GM12873 (cell line): ENCODE results near the gene ERC1.

Experiments
- TF ChIP-seq, protein P1 (sequence below): IDR thresholded peaks from 2 replicates; pipeline ENCODE4 v1.5.1; 2012; ENCODE audit warnings: low read depth, mild to moderate bottlenecking, moderate library complexity, low read length, control low read depth; ENCODE audit not compliant: insufficient read depth; ENCODE audit errors: missing control alignments

ERC1 gene

DNA sequence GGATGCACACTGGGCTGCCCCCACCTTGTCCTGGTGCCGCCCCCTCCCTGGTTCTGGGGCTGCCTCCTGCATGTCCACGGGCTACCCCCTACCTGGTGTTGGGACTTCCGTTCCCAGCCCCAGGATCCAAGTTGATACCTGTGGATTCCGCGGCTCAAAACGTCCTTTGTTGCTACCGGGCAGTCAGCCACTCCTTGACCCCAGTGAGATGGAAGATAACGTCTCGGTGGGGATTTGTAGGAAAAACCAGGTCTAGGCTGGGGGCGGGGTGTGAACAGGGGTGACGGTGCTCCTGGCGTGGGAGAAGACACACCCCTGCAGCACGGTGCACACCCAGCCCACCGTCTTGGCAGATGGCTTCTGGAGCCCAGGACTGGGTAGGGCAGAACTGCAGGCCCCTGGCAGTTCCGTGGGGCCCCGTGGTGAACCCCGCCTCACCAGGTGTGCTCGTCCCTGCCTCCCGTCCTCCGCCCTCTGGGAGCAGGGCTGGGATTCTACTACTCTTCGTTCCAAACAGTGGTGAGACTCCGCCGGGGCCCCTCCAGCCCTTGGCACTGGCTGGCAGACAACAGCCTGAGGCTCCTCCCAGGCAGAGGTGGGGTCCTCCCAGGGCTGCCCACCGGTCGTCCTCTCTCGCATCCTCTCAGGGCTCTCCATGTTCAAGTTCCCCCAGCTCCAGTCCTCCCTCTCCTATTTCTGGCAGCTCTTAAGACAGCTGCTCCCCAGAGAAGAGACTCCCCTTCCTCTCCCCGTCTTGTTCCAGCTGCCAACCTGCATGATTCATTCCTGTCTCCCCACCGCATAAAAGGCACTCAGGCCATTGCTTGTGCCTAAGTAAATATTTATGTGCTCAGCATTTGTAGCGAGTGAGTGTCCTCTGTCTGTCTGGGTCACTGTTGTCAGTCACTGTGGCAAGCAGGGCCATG lies 527.8 kb downstream of the ERC1 start:
- TF ChIP-seq, protein P1, sequence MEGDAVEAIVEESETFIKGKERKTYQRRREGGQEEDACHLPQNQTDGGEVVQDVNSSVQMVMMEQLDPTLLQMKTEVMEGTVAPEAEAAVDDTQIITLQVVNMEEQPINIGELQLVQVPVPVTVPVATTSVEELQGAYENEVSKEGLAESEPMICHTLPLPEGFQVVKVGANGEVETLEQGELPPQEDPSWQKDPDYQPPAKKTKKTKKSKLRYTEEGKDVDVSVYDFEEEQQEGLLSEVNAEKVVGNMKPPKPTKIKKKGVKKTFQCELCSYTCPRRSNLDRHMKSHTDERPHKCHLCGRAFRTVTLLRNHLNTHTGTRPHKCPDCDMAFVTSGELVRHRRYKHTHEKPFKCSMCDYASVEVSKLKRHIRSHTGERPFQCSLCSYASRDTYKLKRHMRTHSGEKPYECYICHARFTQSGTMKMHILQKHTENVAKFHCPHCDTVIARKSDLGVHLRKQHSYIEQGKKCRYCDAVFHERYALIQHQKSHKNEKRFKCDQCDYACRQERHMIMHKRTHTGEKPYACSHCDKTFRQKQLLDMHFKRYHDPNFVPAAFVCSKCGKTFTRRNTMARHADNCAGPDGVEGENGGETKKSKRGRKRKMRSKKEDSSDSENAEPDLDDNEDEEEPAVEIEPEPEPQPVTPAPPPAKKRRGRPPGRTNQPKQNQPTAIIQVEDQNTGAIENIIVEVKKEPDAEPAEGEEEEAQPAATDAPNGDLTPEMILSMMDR = no peak

DNA sequence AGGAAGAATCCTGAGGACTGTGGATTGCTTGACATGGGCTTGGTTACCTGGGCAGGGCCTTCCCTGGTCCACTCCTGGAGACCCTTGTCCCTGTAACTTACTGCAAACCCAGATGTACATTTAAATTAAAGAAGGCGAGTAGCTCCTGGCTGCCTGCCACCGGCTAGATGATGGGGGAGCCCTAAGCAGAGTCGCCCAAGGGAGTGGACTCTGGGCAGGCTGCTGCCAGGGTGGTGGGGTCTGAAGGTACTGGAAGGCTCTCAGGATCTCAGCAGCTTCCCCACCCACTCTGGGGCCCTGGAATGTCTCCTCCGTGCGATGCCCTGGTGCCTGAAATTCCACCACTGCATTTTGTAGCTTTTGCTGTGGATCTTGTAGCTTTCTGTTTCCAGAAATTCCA lies 528.6 kb downstream of the ERC1 start:
- TF ChIP-seq, protein P1 = no peak

DNA sequence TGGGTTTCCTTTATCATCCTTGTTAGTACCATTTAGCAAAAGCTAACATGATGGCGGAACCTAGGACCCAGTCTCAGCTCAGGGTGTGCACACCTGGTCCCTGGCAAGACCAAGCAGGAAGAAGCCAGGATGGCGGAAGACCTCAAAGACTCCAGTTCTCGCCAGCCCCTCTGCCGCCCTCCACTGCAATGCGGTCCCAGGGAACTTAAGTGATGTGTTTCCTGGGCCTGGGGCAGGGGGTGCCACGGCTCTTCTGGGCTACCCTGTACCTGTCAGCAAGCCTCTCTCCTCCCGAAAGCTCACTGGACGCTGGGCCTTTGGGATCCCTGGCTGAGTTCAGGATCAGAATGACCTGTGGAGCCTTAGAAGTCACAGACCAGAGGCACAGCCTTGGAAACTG lies 532.0 kb downstream of the ERC1 start:
- TF ChIP-seq, protein P1 = no peak

DNA sequence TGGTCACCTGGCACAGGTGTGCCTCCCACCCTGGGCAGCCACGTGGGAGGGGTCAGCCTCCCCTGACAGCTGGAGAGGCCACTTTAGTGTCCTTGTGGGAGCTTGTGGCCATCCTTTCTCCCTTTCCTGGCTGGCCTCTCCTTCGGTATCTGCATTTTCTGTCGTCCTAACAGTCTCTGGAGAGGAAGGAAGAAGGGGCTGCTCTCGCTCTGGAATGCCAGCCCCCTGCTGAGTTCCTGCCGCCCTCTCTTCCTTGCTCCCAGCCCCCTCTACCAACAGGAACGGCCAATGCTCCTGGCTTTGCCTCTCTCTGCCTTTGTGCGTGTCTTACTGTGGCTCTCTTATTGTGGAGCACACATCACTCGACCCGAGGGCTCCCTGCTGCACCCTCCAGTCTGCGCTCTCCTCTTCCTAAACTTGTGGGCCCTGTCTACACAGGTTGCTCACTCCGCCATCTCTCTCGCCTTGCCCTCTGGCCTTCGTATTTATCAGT lies 532.6 kb downstream of the ERC1 start:
- TF ChIP-seq, protein P1 = no peak

DNA sequence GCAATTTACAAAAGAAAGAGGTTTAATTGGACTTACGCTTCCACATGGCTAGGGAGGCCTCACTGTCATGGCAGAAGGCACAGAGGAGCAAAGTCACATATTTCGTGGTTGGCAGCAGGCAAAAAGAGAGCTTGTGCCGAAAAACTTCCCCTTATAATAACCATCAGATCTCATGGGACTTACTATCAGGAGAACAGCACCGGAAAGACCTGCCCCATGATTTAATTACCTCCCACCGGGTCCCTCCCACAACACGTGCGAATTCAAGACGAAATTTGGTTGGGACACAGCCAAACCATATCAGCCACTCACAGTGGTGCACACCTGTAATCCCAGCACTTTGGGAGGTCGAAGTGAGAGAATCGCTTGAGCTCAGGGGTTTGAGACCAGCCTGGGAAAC lies 534.8 kb downstream of the ERC1 start:
- TF ChIP-seq, protein P1 = no peak

DNA sequence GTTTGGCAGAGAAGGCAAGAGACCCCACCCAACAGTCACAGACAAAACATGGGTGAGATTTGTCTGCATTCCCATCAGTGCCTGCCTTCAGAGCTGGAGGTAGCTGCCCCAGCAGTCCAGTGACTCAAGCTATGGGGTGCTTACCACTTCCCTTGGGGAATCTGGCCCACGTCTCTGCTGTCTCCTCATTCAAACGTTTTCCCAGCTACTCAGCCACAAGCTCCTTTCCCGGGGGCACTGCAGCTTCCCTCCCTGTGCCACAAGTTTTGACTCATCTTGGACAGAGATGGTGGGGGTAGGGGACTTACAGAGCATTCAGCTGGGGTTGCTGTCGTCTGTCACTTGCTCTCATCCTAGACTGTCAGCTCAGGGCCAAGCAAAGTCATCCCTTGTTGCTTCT lies 536.8 kb downstream of the ERC1 start:
- TF ChIP-seq, protein P1 = no peak

DNA sequence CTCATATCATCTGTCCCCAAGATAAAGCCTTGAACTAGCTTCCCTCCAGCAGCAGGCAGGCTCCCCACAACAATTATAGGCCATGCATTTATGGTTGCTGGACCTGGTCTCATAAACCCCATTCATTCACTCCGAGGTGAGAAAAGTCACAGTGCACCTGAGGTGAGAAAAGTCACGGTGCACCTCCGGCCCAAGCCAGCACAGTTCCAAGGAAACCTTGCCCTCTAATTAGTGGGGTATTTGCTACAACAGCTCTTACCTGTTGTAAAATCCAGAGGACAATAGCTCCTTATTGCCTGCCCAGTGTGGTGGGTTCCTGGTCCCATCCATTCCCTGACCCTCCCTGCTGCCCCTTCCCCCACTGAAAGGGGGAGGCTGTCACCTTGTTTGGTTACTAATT lies 537.8 kb downstream of the ERC1 start:
- TF ChIP-seq, protein P1 = no peak
